ENCODE measurements around the gene CBLIF. TPM values are rescaled to one million over a fixed set of nuclear protein-coding genes. Genes with fewer than 3 reads are reported as not detected.
"Not testable (repeated sequence)": the region's sequence is repeated elsewhere in the genome, so short reads cannot be mapped to it uniquely, and the experiment has no call there.

The CBLIF gene
- total and polyA plus RNA-seq, 2 experiments from 2014 or later: 0.69 TPM; not detected in 1

- peaks cover 8% of the 10 kb centered on the region for H3K4me1 ChIP-seq (ENCODE audit: low read depth)
- no peaks in the 10 kb centered on the region for H3K36me3 ChIP-seq
- H3K4me3 ChIP-seq: no peak overlapping the region
- DNase-seq (ENCODE audit: low read depth in 1 of 2, low spot score in 1 of 2): peak; percentile 72 to 75
- no peak overlapping the region for H3K27ac ChIP-seq
- no peaks in the 10 kb centered on the region for H3K9me3 ChIP-seq (ENCODE audit: low read depth)
- peak; percentile 67 for TF ChIP-seq CTCF (IDR thresholded peaks at IDR 0.05; ENCODE audit: low read depth, low read length)
- no peaks in the 10 kb centered on the region for H3K27me3 ChIP-seq
These were observed 22.2 kb downstream of the CBLIF start for GRCh38 chr11:59822989-59823566.

- Histone ChIP-seq H3K4me3 (no peak overlapping the region), H3K27ac (peak overlapping the region; percentile 26), H3K27me3 (no peaks in the 10 kb centered on the region), H3K36me3 (no peaks in the 10 kb centered on the region), H3K4me1 (ENCODE audit: low read depth) (peaks cover 8% of the 10 kb centered on the region), H3K9me3 (ENCODE audit: low read depth) (no peaks in the 10 kb centered on the region)
- TF ChIP-seq CTCF (IDR thresholded peaks at IDR 0.05; ENCODE audit: low read depth, low read length): no peak
- DNase-seq (ENCODE audit: low read depth in 1 of 2, low spot score in 1 of 2): no peak
These were observed 26.7 kb downstream of the CBLIF start for GRCh38 chr11:59818572-59818971.

- not testable (repeated sequence) for H3K4me1 ChIP-seq (ENCODE audit: low read depth); DNase-seq (ENCODE audit: low read depth in 1 of 2, low spot score in 1 of 2); H3K27ac ChIP-seq; H3K27me3 ChIP-seq; H3K36me3 ChIP-seq; H3K4me3 ChIP-seq; H3K9me3 ChIP-seq (ENCODE audit: low read depth)
These were observed 28.9 kb downstream of the CBLIF start for GRCh38 chr11:59816434-59816833.

- H3K9me3 ChIP-seq (ENCODE audit: low read depth): no peaks in the 10 kb centered on the region
- no peak overlapping the region for H3K27ac ChIP-seq
- H3K36me3 ChIP-seq: no peaks in the 10 kb centered on the region
- peaks cover 8% of the 10 kb centered on the region for H3K4me1 ChIP-seq (ENCODE audit: low read depth)
- TF ChIP-seq CTCF (IDR thresholded peaks at IDR 0.05; ENCODE audit: low read depth, low read length): no peak
- no peak overlapping the region for H3K4me3 ChIP-seq
- no peaks in the 10 kb centered on the region for H3K27me3 ChIP-seq
- DNase-seq (ENCODE audit: low read depth in 1 of 2, low spot score in 1 of 2): no peak
These were observed 29.5 kb downstream of the CBLIF start for GRCh38 chr11:59815754-59816153.

GRCh38 chr11:59814021-59814420 lies 31.3 kb downstream of the CBLIF start:
- Histone ChIP-seq H3K36me3 (peaks cover under 1% of the 10 kb centered on the region), H3K27ac (no peak overlapping the region), H3K4me3 (no peak overlapping the region), H3K9me3 (ENCODE audit: low read depth) (no peaks in the 10 kb centered on the region), H3K4me1 (ENCODE audit: low read depth) (peaks cover 15% of the 10 kb centered on the region), H3K27me3 (no peaks in the 10 kb centered on the region)
- TF ChIP-seq CTCF (IDR thresholded peaks at IDR 0.05; ENCODE audit: low read depth, low read length): no peak
- no peak for DNase-seq (ENCODE audit: low read depth in 1 of 2, low spot score in 1 of 2)

GRCh38 chr11:59813364-59813763 lies 31.9 kb downstream of the CBLIF start:
- H3K36me3 ChIP-seq: peaks cover 7% of the 10 kb centered on the region
- H3K4me3 ChIP-seq: no peak overlapping the region
- no peaks in the 10 kb centered on the region for H3K27me3 ChIP-seq
- no peaks in the 10 kb centered on the region for H3K9me3 ChIP-seq (ENCODE audit: low read depth)
- DNase-seq (ENCODE audit: low read depth in 1 of 2, low spot score in 1 of 2): no peak
- H3K4me1 ChIP-seq (ENCODE audit: low read depth): peaks cover 9% of the 10 kb centered on the region
- H3K27ac ChIP-seq: no peak overlapping the region
- no peak for TF ChIP-seq CTCF (IDR thresholded peaks at IDR 0.05; ENCODE audit: low read depth, low read length)
